Choroid plexus epithelial cell (primary cell): ENCODE data around the gene PCDHA6.
"Not testable (repeated sequence)": the region's sequence is repeated elsewhere in the genome, so short reads cannot be mapped to it uniquely, and the experiment has no call there.

ENCODE experiments used
- DNase-seq: peaks from one replicate; pipeline ENCODE4 v3.0.0-alpha.2; 2010; ENCODE audit warnings: low read depth
- H3K4me3 ChIP-seq: 2 replicates; pipeline ENCODE4 v1.5.1; 2011; ENCODE audit warnings: low read depth, mild to moderate bottlenecking, control low read depth, low read length, moderate library complexity
- CTCF ChIP-seq: conservative IDR thresholded peaks from 2 replicates; pipeline ENCODE4 v1.5.1; 2011; ENCODE audit warnings: low read depth, mild to moderate bottlenecking, control low read depth, inconsistent platforms, low read length, moderate library complexity

The PCDHA6 gene

GRCh38 chr5:140828362-140828737 is 590 bp downstream of the PCDHA6 start:
- no peak for TF ChIP-seq CTCF
- no peak overlapping the region for H3K4me3 ChIP-seq
- DNase-seq: no peak

GRCh38 chr5:140829511-140830501 is 2.0 kb downstream of the PCDHA6 start:
- H3K4me3 ChIP-seq, DNase-seq: not testable (repeated sequence)

- no peak for DNase-seq
- no peak for TF ChIP-seq CTCF
- no peak within 1 kb of the TSS for H3K4me3 ChIP-seq
These were observed 6.2 kb downstream of the PCDHA6 start, which contains the start of gene PCDHA7 for GRCh38 chr5:140833993-140834392. PCDHA7 (plus strand) TSS chr5:140834269; CDS start chr5:140834384, 115 bp downstream.

GRCh38 chr5:140834439-140835008 is 6.8 kb downstream of the PCDHA6 start:
- DNase-seq, H3K4me3 ChIP-seq: not testable (repeated sequence)

- no peak for TF ChIP-seq CTCF
- no peak overlapping the region for H3K4me3 ChIP-seq
- DNase-seq: no peak
These were observed 8.1 kb downstream of the PCDHA6 start for GRCh38 chr5:140835622-140836510.

GRCh38 chr5:140840978-140841962 is 13.5 kb downstream of the PCDHA6 start, which contains the start of gene PCDHA8:
PCDHA8 (plus strand) TSS chr5:140841187; CDS start chr5:140841322, 135 bp downstream.
- no peak for TF ChIP-seq CTCF
- no peak within 1 kb of the TSS for H3K4me3 ChIP-seq
- DNase-seq: no peak
